Measurements from ENCODE around the gene CCDC102A.

CCDC102A gene

GRCh38 chr16:57531635-57532265 is 4.6 kb downstream of the CCDC102A start:
- no peak for DNase-seq (ENCODE audit: extremely low read depth, low read depth)
- TF ChIP-seq, protein P1, sequence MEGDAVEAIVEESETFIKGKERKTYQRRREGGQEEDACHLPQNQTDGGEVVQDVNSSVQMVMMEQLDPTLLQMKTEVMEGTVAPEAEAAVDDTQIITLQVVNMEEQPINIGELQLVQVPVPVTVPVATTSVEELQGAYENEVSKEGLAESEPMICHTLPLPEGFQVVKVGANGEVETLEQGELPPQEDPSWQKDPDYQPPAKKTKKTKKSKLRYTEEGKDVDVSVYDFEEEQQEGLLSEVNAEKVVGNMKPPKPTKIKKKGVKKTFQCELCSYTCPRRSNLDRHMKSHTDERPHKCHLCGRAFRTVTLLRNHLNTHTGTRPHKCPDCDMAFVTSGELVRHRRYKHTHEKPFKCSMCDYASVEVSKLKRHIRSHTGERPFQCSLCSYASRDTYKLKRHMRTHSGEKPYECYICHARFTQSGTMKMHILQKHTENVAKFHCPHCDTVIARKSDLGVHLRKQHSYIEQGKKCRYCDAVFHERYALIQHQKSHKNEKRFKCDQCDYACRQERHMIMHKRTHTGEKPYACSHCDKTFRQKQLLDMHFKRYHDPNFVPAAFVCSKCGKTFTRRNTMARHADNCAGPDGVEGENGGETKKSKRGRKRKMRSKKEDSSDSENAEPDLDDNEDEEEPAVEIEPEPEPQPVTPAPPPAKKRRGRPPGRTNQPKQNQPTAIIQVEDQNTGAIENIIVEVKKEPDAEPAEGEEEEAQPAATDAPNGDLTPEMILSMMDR (IDR thresholded peaks at IDR 0.05; ENCODE audit: low read depth, low read length), result no peak

DNA sequence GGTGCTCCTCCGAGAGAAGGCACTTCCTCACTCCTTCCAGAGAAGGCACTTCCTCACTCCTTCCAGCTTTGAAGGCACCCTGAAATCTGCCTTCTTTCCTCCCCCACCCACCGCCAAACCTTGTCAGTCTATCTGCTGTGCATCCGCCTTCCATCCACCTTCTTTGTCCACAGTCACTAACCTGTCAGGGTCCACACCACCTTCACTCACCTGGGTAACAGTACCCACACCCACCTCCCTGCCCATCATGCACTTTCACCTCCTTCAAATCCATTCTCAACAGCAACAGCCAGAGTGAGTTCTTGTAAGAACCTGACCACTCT is 5.2 kb downstream of the CCDC102A start:
- no peak for DNase-seq (ENCODE audit: extremely low read depth, low read depth)
- TF ChIP-seq, protein P1 (IDR thresholded peaks at IDR 0.05; ENCODE audit: low read depth, low read length), result no peak

DNA sequence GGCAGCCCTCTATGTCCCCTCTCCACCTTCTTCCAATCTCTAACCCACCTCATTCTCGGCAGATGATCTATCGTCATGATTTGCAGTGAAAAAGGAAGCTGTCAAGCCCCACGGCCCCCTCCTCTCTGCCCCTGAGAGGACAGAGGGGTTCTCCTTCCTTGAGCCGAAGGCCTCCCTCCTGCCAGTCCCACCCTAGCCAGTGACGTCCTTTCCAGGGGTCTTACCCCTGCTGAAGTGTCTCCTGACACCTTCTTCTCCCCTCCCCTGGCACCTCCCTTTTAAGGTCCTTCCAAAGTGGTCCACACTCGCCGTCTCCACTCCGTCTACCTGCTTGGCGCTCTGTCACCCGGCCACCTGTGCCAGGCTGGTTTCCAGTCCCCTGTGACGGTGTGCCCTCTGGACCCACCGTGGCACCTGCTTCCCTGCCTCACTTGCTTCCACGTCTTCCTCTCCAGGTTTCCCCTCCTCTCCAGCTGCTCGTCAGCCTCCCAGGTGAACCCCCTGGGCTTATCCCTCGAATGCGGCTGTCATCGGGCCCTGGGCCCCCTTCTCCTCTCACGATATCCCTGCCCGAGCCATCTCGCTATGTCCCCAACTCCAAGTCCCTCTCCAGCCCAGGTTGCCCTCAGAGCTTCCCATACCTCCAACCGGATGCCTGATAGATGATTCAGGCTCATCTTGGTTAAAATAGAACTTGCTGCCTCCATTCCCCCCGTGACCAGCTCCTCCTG is 5.7 kb downstream of the CCDC102A start:
- no peak for DNase-seq (ENCODE audit: extremely low read depth, low read depth)
- TF ChIP-seq, protein P1 (IDR thresholded peaks at IDR 0.05; ENCODE audit: low read depth, low read length), result no peak

DNA sequence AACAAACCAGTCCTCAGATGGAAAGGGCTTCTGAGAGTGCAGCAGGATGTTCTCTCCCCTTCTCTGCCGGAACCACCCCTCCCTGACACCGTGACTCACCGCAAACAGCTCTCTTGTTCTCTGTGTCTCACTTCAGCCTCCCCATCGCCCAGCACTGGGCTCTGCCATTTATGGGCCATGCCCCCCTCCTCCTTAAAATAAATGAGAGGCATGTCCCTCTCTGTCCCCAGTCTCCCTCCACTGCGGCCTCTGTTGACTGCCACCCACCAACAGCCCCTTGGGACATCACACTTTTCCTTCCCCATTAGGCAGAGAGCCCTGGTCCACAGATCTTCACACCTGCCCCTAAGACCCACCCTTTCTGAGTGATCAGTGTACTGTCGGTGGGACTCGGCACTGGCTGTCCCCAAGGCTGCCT is 6.3 kb downstream of the CCDC102A start:
- DNase-seq (ENCODE audit: extremely low read depth, low read depth), result no peak
- TF ChIP-seq, protein P1 (IDR thresholded peaks at IDR 0.05; ENCODE audit: low read depth, low read length), result no peak

DNA sequence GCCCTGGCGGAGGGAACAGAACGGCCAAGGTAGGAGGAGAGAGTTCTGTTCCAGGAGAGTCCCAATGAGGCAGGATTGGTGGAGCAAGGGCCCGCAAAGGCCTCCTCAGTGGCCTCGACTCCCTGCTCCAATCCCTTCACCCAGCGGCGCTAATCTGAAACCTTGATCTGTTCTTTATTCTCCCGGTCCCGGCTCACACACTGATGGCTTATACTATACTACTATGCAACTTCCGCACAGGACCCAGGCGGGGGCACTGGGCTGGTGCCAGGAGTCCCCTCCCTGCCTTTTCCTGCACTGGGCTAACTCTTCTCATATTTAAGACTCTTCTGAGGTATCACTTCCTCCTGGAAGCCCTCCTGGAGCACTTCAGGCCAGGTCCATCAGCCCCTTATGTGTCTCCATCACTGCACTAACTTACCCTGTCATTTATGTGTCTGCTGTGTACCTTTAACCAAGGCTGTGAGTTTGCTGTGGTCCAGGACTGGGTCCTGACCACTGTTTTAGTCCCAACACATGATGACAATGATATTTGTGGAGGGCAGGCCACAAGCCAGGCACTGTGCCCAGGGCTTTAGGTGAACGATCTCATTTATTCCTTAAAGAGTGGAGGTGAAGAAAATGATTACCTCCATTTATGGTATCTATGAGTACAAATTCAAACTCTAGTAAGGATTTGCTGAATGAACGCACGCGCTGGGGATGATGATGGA is 6.8 kb downstream of the CCDC102A start:
- TF ChIP-seq, protein P1 (IDR thresholded peaks at IDR 0.05; ENCODE audit: low read depth, low read length), result no peak
- no peak for DNase-seq (ENCODE audit: extremely low read depth, low read depth)

DNA sequence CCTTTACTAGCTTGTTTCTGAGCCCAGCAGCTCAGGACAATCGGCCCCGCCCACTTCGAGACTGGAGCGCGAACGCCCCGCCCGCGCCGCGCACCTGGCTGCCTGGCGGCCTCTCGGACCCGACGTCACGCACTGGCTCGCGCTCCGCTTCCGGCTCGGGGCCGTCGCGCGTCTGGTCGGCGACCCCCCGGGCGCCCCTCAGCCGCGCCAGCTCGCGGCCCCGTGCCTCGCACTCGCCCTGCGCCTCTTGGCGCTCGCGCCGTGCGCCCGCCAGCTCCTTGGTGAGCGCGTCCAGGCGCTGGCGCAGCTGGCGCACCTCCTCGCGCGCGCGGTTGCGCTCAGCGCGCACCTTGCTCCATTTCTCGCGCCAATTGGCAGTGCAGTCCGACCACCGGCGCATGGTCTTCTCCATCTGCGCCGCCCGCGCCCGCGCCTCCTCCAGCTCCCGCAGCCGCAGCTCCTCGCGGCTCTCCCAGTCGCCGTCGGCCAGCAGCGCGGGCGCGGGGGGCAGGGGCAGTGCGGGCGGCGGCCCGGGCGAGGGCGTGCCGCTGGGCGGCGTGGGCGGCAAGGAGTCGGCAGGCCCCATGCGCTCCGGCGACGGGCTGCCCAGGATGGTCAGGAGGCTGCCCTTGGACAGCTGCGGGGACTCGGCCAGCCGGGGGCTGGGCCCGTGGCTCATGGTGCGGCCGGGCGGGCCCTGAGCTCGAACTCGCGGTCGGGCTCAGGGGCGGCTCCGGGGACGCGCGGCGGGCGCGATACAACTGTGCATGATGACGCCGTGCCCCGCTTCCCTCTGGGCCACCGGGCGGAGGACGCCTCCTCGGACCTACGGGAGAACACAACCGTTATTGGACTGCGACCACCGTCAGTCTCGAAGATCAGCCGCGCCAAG is 7.6 kb downstream of the CCDC102A start:
- DNase-seq (ENCODE audit: extremely low read depth, low read depth), result no peak
- TF ChIP-seq, protein P1 (IDR thresholded peaks at IDR 0.05; ENCODE audit: low read depth, low read length), result no peak

Measured in AG09319 (cell line).